EL (cell line): ENCODE results near the gene CDH13.

Experiments
- DNase-seq: peaks from one replicate; pipeline ENCODE4 v3.0.0-alpha.2; 2016

The CDH13 gene

GRCh38 chr16:82653550-82654511, 27.1 kb downstream of the CDH13 start:
- peak; percentile 98 for DNase-seq

- DNase-seq: peak; percentile 98
Measured at GRCh38 chr16:82655072-82655714, 28.4 kb downstream of the CDH13 start.

- DNase-seq: no peak
Measured at GRCh38 chr16:82655720-82656490, 29.1 kb downstream of the CDH13 start.

GRCh38 chr16:82657239-82657638, 30.5 kb downstream of the CDH13 start:
- DNase-seq: peak; percentile 71

- DNase-seq: no peak
Measured at GRCh38 chr16:82657786-82658185, 31.0 kb downstream of the CDH13 start.

- no peak for DNase-seq
Measured at GRCh38 chr16:82658796-82659195, 32.0 kb downstream of the CDH13 start.

- DNase-seq: peak; percentile 27
Measured at GRCh38 chr16:82660075-82660645, 33.4 kb downstream of the CDH13 start.

GRCh38 chr16:82660966-82661365, 34.2 kb downstream of the CDH13 start:
- no peak for DNase-seq

GRCh38 chr16:82664181-82664580, 37.4 kb downstream of the CDH13 start:
- no peak for DNase-seq

GRCh38 chr16:82665025-82665424, 38.3 kb downstream of the CDH13 start:
- DNase-seq: no peak

- DNase-seq: no peak
Measured at GRCh38 chr16:82667437-82667836, 40.7 kb downstream of the CDH13 start.

- no peak for DNase-seq
Measured at GRCh38 chr16:82668094-82668493, 41.3 kb downstream of the CDH13 start.

GRCh38 chr16:82671741-82672140, 45.0 kb downstream of the CDH13 start:
- no peak for DNase-seq

- DNase-seq: peak; percentile 18
Measured at GRCh38 chr16:82672676-82673075, 45.9 kb downstream of the CDH13 start.

- DNase-seq: peak; percentile 35
Measured at GRCh38 chr16:82675300-82675699, 48.5 kb downstream of the CDH13 start.

- DNase-seq: no peak
Measured at GRCh38 chr16:82681592-82681991, 54.8 kb downstream of the CDH13 start.

- DNase-seq: no peak
Measured at GRCh38 chr16:82682767-82683166, 56.0 kb downstream of the CDH13 start.

- DNase-seq: peak; percentile 36
Measured at GRCh38 chr16:82684256-82684655, 57.5 kb downstream of the CDH13 start.

GRCh38 chr16:82685526-82685925, 58.8 kb downstream of the CDH13 start:
- DNase-seq: no peak

- DNase-seq: peak; percentile 88
Measured at GRCh38 chr16:82694239-82694874, 67.6 kb downstream of the CDH13 start.

- no peak for DNase-seq
Measured at GRCh38 chr16:82695806-82696205, 69.0 kb downstream of the CDH13 start.

- no peak for DNase-seq
Measured at GRCh38 chr16:82699260-82699659, 72.5 kb downstream of the CDH13 start.
